ENCODE measurements around the gene CCR4. TPM values are rescaled to one million over a fixed set of nuclear protein-coding genes. Genes with fewer than 3 reads are reported as not detected.

The CCR4 gene
- total and polyA plus RNA-seq, 2 of the 4 experiments (the other 2 are of a cell fraction): not detected

- H3K9ac ChIP-seq (ENCODE audit: low read depth, low read length): no peak overlapping the region
- no peak overlapping the region for H3K14ac ChIP-seq (replicated peaks; ENCODE audit: low read depth, low read length)
- ChIA-PET CTCF (interaction anchor here (1.1 kb wide), 1 partner anchor 56 kb away, joined by 3 read pairs; no protein-coding TSS in a partner anchor), POLR2A (ENCODE audit: unreplicated experiment) (no interaction called here)
- no peak overlapping the region for H2BK15ac ChIP-seq (ENCODE audit: low read depth, low read length)
- ATAC-seq (ENCODE audit: low read depth) (no peak), DNase-seq (no peak)
- no peak overlapping the region for H2BK120ac ChIP-seq (ENCODE audit: low read depth, low read length)
- no peaks in the 10 kb centered on the region for H3K36me3 ChIP-seq (ENCODE audit: control insufficient read depth, insufficient read depth, low read length)
- no peak overlapping the region for H3K27ac ChIP-seq (ENCODE audit: insufficient read depth, low read length)
- no peak overlapping the region for H3K4ac ChIP-seq (ENCODE audit: low read depth, low read length)
- H3K9me3 ChIP-seq (ENCODE audit: control insufficient read depth, insufficient read depth, low read length): no peaks in the 10 kb centered on the region
- no peaks in the 10 kb centered on the region for H4K20me1 ChIP-seq (ENCODE audit: insufficient read depth, low read length)
- TF ChIP-seq MAFK (IDR thresholded peaks at IDR 0.05; ENCODE audit: low read depth, low read length): no peak
- TF ChIP-seq CHD1 (IDR thresholded peaks at IDR 0.05; ENCODE audit: low read depth, low read length): no peak
- TF ChIP-seq ELK1 (IDR thresholded peaks at IDR 0.05; ENCODE audit: borderline replicate concordance, low read depth, low read length): no peak
- no peak for TF ChIP-seq CEBPB (IDR thresholded peaks at IDR 0.05; ENCODE audit: low read depth, low read length)
- no peak for TF ChIP-seq MAZ (IDR thresholded peaks at IDR 0.05; ENCODE audit: borderline replicate concordance, low read depth, low read length)
- TF ChIP-seq MXI1 (IDR thresholded peaks at IDR 0.05; ENCODE audit: borderline replicate concordance, low read depth, low read length): no peak
- no peak for TF ChIP-seq BHLHE40 (IDR thresholded peaks at IDR 0.05; ENCODE audit: low read depth, low read length)
- TF ChIP-seq SMC3 (IDR thresholded peaks at IDR 0.05; ENCODE audit: low read depth, low read length): no peak
- TF ChIP-seq RCOR1 (IDR thresholded peaks at IDR 0.05; ENCODE audit: insufficient replicate concordance, low read length): no peak
- H3K4me2 ChIP-seq (ENCODE audit: low read depth, low read length): no peak overlapping the region
- no peak overlapping the region for H2AK5ac ChIP-seq (ENCODE audit: low read depth, low read length)
- H4K5ac ChIP-seq (ENCODE audit: low read depth, low read length): no peak overlapping the region
- H2BK5ac ChIP-seq (ENCODE audit: low read depth, low read length, poor library complexity, severe bottlenecking): no peak overlapping the region
- H3K4me1 ChIP-seq (ENCODE audit: control insufficient read depth, insufficient read depth, low read length): no peaks in the 10 kb centered on the region; the same call in none of the 2 replicates
- H3K9me1 ChIP-seq (ENCODE audit: insufficient read depth, low read length): peaks cover 3% of the 10 kb centered on the region; the same call in 1 of the 2 replicates
- H2BK20ac ChIP-seq (ENCODE audit: low read depth, low read length): no peak overlapping the region
- intact Hi-C loops (cut with micrococcal nuclease) (no loop called here), dilution Hi-C loops (cut with HindIII; ENCODE audit: low sequenced_read_pairs, unreplicated experiment) (no loop called here), in situ Hi-C loops (cut with MboI; ENCODE audit: low sequenced_read_pairs) (loop anchor here (25.0 kb wide), 2 partner anchors 390 to 815 kb away; partner anchors contain the start of gene PDCD6IP)
- H3K18ac ChIP-seq (ENCODE audit: low read depth, low read length): no peak overlapping the region
- no peak overlapping the region for H4K91ac ChIP-seq (ENCODE audit: insufficient read depth, low read depth, low read length)
- no peak overlapping the region for H3K56ac ChIP-seq (ENCODE audit: extremely low read depth, insufficient read depth, low read length)
- no CpG with 5 or more reads among the region's 4 CpGs for WGBS, 2 experiments (ENCODE audit: extremely low coverage in 2 of 2, insufficient read length in 1 of 2)
- no peak overlapping the region for H2AK9ac ChIP-seq (replicated peaks; ENCODE audit: low read depth, low read length, poor library complexity)
- BruUV-seq (replicated peaks): no TSS peak
- no peak overlapping the region for H3K23ac ChIP-seq (ENCODE audit: low read depth, low read length)
- H3K4me3 ChIP-seq (ENCODE audit: insufficient read depth, low read depth, low read length): no peak overlapping the region
- H4K8ac ChIP-seq (ENCODE audit: low read depth in 2 of 2, low read length in 2 of 2): no peak overlapping the region
- no peak overlapping the region for H2AFZ ChIP-seq (replicated peaks; ENCODE audit: low read length, poor library complexity)
- no peaks in the 10 kb centered on the region for H3K79me1 ChIP-seq (ENCODE audit: low read depth in 1 of 2, low read length in 2 of 2)
- peaks cover 10% of the 10 kb centered on the region for H3K27me3 ChIP-seq (ENCODE audit: control insufficient read depth, insufficient read depth, low read length)
These were observed 21.2 kb downstream of the CCR4 start for GRCh38 chr3:32972482-32973146.
